ENCODE data around the gene PRKAG2. TPM values are rescaled to one million over a fixed set of nuclear protein-coding genes. Genes with fewer than 3 reads are reported as not detected.

PRKAG2 gene
- total RNA-seq, 4 donors from 2014 or later, result 8.9 to 35.1 (median 13.6) TPM

DNA sequence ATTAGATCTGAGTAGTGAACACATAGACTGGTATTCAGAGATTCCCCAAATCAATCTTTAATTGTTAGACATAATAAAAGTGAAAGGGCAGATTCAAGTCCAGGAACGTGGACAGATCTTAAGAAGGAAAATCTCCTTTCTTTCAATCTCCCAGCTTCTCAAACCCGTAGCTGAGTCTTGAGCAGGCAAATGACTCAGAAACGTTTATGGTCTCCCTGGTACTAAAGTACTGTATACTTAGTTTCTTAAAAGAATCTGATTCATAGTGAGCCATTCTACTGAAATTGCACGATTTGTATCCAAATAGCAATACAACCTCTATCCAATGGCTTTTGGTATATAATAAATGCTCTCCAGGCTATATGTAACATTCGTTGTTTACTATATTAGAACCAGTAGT lies 216.8 kb downstream of the PRKAG2 start:
- Histone ChIP-seq H3K36me3 (no peaks in the 10 kb centered on the region), H3K9me3 (no peaks in the 10 kb centered on the region), H3K27ac (no peak overlapping the region), H3K4me1 (peaks cover 0 to 5% (median 2%) of the 10 kb centered on the region in 3 donors), H3K27me3 (no peaks in the 10 kb centered on the region), H3K4me3 (no peak overlapping the region)
- intact Hi-C loops (cut with DNase I), result no loop called here
- TF ChIP-seq POLR2A (IDR thresholded peaks at IDR 0.05), result no peak
- TF ChIP-seq, protein P1, sequence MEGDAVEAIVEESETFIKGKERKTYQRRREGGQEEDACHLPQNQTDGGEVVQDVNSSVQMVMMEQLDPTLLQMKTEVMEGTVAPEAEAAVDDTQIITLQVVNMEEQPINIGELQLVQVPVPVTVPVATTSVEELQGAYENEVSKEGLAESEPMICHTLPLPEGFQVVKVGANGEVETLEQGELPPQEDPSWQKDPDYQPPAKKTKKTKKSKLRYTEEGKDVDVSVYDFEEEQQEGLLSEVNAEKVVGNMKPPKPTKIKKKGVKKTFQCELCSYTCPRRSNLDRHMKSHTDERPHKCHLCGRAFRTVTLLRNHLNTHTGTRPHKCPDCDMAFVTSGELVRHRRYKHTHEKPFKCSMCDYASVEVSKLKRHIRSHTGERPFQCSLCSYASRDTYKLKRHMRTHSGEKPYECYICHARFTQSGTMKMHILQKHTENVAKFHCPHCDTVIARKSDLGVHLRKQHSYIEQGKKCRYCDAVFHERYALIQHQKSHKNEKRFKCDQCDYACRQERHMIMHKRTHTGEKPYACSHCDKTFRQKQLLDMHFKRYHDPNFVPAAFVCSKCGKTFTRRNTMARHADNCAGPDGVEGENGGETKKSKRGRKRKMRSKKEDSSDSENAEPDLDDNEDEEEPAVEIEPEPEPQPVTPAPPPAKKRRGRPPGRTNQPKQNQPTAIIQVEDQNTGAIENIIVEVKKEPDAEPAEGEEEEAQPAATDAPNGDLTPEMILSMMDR (IDR thresholded peaks at IDR 0.05), result no peak
- no peak for DNase-seq
- 77% methylated on average over 5 of the region's 5 CpGs for WGBS, 2 donors

DNA sequence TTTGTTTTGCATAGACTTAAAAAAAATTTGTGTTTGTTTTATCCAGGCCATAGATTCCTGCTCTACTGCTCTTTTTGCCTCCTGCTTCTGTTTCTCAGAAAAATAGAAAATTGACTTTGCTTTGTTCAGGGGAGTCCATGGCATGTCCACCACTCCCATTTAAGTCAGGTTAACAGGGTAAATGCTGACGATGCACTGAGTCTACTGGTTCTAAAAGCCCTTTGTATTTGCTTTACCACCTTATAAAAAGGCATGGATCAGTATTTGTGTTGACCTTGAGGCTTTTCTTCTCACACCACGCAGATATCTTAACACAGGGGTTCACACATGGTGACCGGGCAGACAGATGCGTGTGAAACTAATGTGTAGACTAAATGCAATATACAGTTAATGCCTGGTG lies 217.7 kb downstream of the PRKAG2 start:
- intact Hi-C loops (cut with DNase I), result no loop called here
- Histone ChIP-seq H3K27me3 (no peaks in the 10 kb centered on the region), H3K4me3 (no peak overlapping the region), H3K4me1 (no peaks in the 10 kb centered on the region), H3K27ac (no peak overlapping the region), H3K9me3 (no peaks in the 10 kb centered on the region), H3K36me3 (no peaks in the 10 kb centered on the region)
- TF ChIP-seq, protein P1 (IDR thresholded peaks at IDR 0.05), result no peak
- TF ChIP-seq POLR2A (IDR thresholded peaks at IDR 0.05), result no peak
- no peak for DNase-seq
- WGBS, 2 donors, result 85 to 87% methylated on average over 4 of the region's 4 CpGs

DNA sequence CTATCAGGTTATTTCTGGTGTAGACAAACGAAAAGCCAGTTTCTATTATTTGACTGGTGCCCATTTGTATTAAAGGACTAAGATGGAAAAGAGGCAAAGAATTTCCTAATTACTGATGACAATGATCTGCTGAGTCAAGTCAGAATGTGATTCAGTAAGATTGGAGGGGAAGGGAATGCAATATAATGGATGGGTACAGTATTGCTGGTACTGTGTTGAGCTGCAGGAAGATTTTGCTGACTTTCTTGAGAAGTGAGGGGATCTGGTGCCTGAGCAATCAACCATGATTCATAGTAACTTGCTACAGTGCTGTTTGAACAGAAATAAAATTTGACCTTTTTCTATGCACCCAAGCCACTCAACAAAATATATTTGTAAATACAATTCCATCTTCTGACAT lies 218.1 kb downstream of the PRKAG2 start:
- WGBS, 2 donors, result 76 to 90% methylated on average over 1 of the region's 1 CpG

DNA sequence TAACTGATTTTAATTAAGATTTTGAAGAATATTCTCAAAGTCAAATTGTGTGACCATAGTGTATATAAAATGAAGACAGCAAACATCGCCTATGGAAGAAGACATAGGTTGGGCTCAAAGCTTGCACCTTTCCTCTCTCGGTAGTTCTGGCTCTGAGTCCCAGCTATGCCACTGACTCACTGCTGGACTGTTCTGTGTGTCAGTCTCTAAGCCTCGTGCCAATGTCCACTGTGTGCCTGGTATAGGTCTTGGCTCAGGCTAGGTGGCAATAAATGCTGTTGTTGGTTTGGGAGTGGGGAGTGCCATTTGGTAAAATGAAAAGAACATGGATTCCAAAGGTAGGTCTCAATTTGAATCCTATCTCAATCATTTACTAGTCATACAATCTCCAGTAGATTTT lies 219.7 kb downstream of the PRKAG2 start:
- intact Hi-C loops (cut with DNase I), result no loop called here
- Histone ChIP-seq H3K9me3 (no peaks in the 10 kb centered on the region), H3K4me1 (no peaks in the 10 kb centered on the region), H3K27me3 (no peaks in the 10 kb centered on the region), H3K4me3 (no peak overlapping the region), H3K27ac (no peak overlapping the region), H3K36me3 (no peaks in the 10 kb centered on the region)
- no peak for TF ChIP-seq POLR2A (IDR thresholded peaks at IDR 0.05)
- TF ChIP-seq, protein P1 (IDR thresholded peaks at IDR 0.05), result no peak
- no peak for DNase-seq
- 64 to 82% methylated on average over 3 of the region's 3 CpGs for WGBS, 2 donors

More for the DNA sequence above, 218.1 kb downstream of the PRKAG2 start:
- no peak for DNase-seq
- H3K4me1 ChIP-seq, result no peaks in the 10 kb centered on the region
- H3K27ac ChIP-seq, result no peak overlapping the region
- H3K9me3 ChIP-seq, result no peaks in the 10 kb centered on the region
- H3K27me3 ChIP-seq, result no peaks in the 10 kb centered on the region
- no peak overlapping the region for H3K4me3 ChIP-seq
- TF ChIP-seq, protein P1 (IDR thresholded peaks at IDR 0.05), result no peak
- TF ChIP-seq POLR2A (IDR thresholded peaks at IDR 0.05), result no peak
- no peaks in the 10 kb centered on the region for H3K36me3 ChIP-seq
- intact Hi-C loops (cut with DNase I), result no loop called here

DNA sequence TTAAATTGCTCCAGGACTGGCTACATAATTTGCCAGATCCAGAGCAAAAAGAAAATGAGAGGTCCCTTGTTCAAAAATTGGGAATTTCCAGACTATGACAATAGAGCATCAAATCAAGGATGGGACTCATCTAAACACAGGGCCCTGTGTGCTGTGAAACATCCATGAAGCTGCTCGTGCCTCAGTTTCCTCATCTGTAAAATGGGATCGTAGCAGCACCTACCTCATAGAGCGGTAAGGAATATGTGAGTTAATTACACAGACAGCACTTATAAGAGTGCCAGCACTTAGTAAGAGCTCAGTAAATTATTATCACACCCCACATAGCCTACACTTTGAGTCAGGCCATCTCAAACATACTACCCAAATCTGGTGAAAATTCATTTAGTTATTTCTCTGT lies 221.4 kb downstream of the PRKAG2 start:
- WGBS, 2 donors, result 92 to 94% methylated on average over 3 of the region's 3 CpGs
- Histone ChIP-seq H3K36me3 (no peaks in the 10 kb centered on the region), H3K4me1 (peaks cover 6 to 13% (median 12%) of the 10 kb centered on the region in 3 donors), H3K27ac (no peak overlapping the region), H3K4me3 (no peak overlapping the region), H3K27me3 (no peaks in the 10 kb centered on the region), H3K9me3 (no peaks in the 10 kb centered on the region)
- no peak for DNase-seq
- TF ChIP-seq, protein P1 (IDR thresholded peaks at IDR 0.05), result no peak
- TF ChIP-seq POLR2A (IDR thresholded peaks at IDR 0.05), result no peak
- intact Hi-C loops (cut with DNase I), result no loop called here
